HUDEP-2 (cell line): ENCODE results near the gene EIF1B.
"Not testable (repeated sequence)": the region's sequence is repeated elsewhere in the genome, so short reads cannot be mapped to it uniquely, and the experiment has no call there.

Experiments used
- DNase-seq, 76 experiments: peaks; one replicate each; lab custom pipeline; 2025; ENCODE audit not compliant: unreplicated experiment in 76 of 76; lab: John Stamatoyannopoulos, UW

The EIF1B gene

GRCh38 chr3:40309418-40309924 is at the start of gene EIF1B:
TSS of gene EIF1B (plus strand) at chr3:40309707. CDS start at chr3:40309942, 235 bp downstream.
- DNase-seq, result peak; percentile 26 to 97 (median 94)

- DNase-seq, result no peak
Observed at GRCh38 chr3:40262331-40262730, 47.2 kb upstream of the EIF1B start.

- no peak for DNase-seq
Observed at GRCh38 chr3:40264451-40264850, 45.1 kb upstream of the EIF1B start.

GRCh38 chr3:40265181-40265580 is 44.3 kb upstream of the EIF1B start:
- no peak for DNase-seq

GRCh38 chr3:40267937-40268724 is 41.4 kb upstream of the EIF1B start:
- DNase-seq, result no peak

GRCh38 chr3:40268802-40269524 is 40.5 kb upstream of the EIF1B start:
- DNase-seq, result no peak

GRCh38 chr3:40278791-40279190 is 30.7 kb upstream of the EIF1B start:
- DNase-seq, result no peak

GRCh38 chr3:40281995-40282394 is 27.5 kb upstream of the EIF1B start:
- no peak for DNase-seq

- not testable (repeated sequence) for DNase-seq
Observed at GRCh38 chr3:40283057-40283456, 26.4 kb upstream of the EIF1B start.

- DNase-seq, result no peak
Observed at GRCh38 chr3:40287248-40287647, 22.3 kb upstream of the EIF1B start.

GRCh38 chr3:40290396-40290795 is 19.1 kb upstream of the EIF1B start:
- peak in 1 of 76 experiments; percentile 15 for DNase-seq

GRCh38 chr3:40291471-40291870 is 18.0 kb upstream of the EIF1B start:
- no peak for DNase-seq

GRCh38 chr3:40292637-40293349 is 16.7 kb upstream of the EIF1B start:
- no peak for DNase-seq

- no peak for DNase-seq
Observed at GRCh38 chr3:40294434-40294833, 15.1 kb upstream of the EIF1B start.

- no peak for DNase-seq
Observed at GRCh38 chr3:40298075-40298474, 11.4 kb upstream of the EIF1B start.

- DNase-seq, result no peak
Observed at GRCh38 chr3:40299130-40299720, 10.3 kb upstream of the EIF1B start.

- no peak for DNase-seq
Observed at GRCh38 chr3:40299721-40300335, 9.7 kb upstream of the EIF1B start.

- no peak for DNase-seq
Observed at GRCh38 chr3:40302784-40303183, 6.7 kb upstream of the EIF1B start.

- no peak for DNase-seq
Observed at GRCh38 chr3:40304352-40304751, 5.2 kb upstream of the EIF1B start.

GRCh38 chr3:40306336-40306735 is 3.2 kb upstream of the EIF1B start:
- DNase-seq, result no peak
